ENCODE measurements around the gene PTGDR2.

The PTGDR2 gene

DNA sequence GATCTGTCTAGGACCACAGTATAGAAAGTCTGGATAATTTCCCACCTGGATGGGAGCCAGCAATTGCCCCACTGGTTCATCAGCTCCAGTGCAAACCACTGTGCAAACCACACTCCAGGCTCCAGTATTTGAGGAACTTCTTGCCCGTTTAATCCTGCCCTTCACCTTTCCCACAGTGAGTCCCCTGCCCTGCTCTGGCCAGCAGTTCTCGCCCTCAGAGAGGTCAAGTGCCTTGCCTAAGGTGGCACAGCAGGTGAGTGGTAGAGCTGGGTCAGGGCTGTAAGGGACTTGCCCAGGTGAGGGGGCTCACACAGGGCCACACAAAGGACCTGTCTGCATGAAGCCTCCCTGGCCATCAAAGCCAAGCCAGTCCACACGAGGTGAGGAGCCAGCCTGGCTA, 46.5 kb downstream of the PTGDR2 start:
- no peak for DNase-seq

DNA sequence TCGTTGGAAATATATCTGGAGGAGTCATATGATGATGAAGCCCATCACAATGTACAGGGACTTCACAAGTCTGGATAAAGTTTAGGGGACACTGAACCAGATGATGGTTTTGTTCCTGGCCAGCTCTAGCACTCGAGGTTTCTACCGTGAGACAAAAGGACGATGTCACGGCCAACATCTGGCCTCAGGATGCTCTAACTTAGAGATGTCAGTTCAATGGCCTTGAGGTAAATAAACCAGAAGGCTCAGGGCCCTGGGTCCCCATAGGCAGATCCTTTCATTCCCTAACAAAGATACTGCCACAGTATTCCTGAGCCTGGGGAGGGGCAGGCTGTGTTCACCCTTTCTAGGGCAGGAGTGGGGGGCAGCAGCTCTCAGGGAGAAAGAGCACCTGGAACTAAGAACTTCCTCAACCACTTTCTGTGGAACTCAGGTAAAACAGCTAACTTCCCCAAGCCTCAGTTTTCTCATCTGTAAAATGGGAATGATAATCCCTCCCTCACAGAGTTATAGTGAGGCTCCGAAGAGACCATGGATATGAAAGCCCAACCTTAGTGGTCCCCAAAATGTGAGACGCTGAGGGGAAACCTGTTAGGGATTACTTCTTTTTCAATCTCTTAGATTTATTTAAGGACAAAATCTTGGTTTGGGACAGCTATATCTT, 52.3 kb downstream of the PTGDR2 start:
- DNase-seq, result no peak

GRCh38 chr11:60801194-60801593, 54.6 kb downstream of the PTGDR2 start:
- DNase-seq, result no peak
